22Rv1 (cell line): Measurements from ENCODE around the gene CXCR1.

ENCODE experiments used
- CTCF ChIP-seq: fragments of 450-650 bp; IDR thresholded peaks from 2 replicates; pipeline ENCODE4 v1.5.1; 2017; ENCODE audit warnings: mild to moderate bottlenecking
- ZFX ChIP-seq: fragments of 450-650 bp; IDR thresholded peaks from 2 replicates; pipeline ENCODE4 v1.6.1; 2017; ENCODE audit warnings: antibody characterized with exemption, borderline replicate concordance

GRCh38 chr2:218184331-218184730 is 17.6 kb upstream of the CXCR1 start:
- TF ChIP-seq CTCF, result no peak
- no peak for TF ChIP-seq ZFX
